Small intestine (tissue), 7 donors: Measurements from ENCODE around the gene PCDHGA3. TPM values are rescaled to one million over a fixed set of nuclear protein-coding genes. Genes with fewer than 3 reads are reported as not detected.
"Not testable (repeated sequence)": the region's sequence is repeated elsewhere in the genome, so short reads cannot be mapped to it uniquely, and the experiment has no call there.

Source experiments
- DNase-seq, 2 donors: peaks; one replicate each; pipeline versions ENCODE4 v3.0.0 to v3.0.0-alpha.2; 2013
- FAIRE-seq: peaks from 2 replicates; lab custom pipeline; 2012; peaks lifted over from hg19 to GRCh38; lab: Jason Lieb, UNC
- H3K27ac ChIP-seq, 3 donors: one replicate each; pipeline ENCODE4 v1.5.1; 2013; ENCODE audit warnings: low read length in 2 of 3, mild to moderate bottlenecking in 2 of 3, control low read depth in 1 of 3, inconsistent platforms in 1 of 3, low read depth in 1 of 3, moderate library complexity in 1 of 3
- H3K27me3 ChIP-seq, 3 donors: one replicate each; pipeline ENCODE4 v1.6.1; 2013; ENCODE audit warnings: low read length in 3 of 3, inconsistent platforms in 1 of 3; ENCODE audit not compliant: control insufficient read depth in 3 of 3, insufficient read depth in 3 of 3
- H3K36me3 ChIP-seq, 3 donors: one replicate each; pipeline ENCODE4 v1.6.1; 2013; ENCODE audit warnings: low read length in 3 of 3, inconsistent platforms in 1 of 3, low read depth in 1 of 3, mild to moderate bottlenecking in 1 of 3, moderate library complexity in 1 of 3; ENCODE audit not compliant: control insufficient read depth in 3 of 3, insufficient read depth in 2 of 3
- H3K4me1 ChIP-seq, 3 donors: one replicate each; pipeline ENCODE4 v1.6.1; 2013; ENCODE audit warnings: low read length in 2 of 3, inconsistent platforms in 1 of 3, low read depth in 1 of 3, mild to moderate bottlenecking in 1 of 3, moderate library complexity in 1 of 3; ENCODE audit not compliant: control insufficient read depth in 3 of 3, insufficient read depth in 2 of 3
- H3K4me3 ChIP-seq, 3 donors: one replicate each; pipeline ENCODE4 v1.5.1; 2013; ENCODE audit warnings: low read length in 3 of 3, control low read depth in 1 of 3, inconsistent platforms in 1 of 3, low read depth in 1 of 3, mild to moderate bottlenecking in 1 of 3, moderate library complexity in 1 of 3
- H3K9me3 ChIP-seq, 2 donors: one replicate each; pipeline ENCODE4 v1.6.1; 2013; ENCODE audit warnings: low read depth in 1 of 2, low read length in 1 of 2; ENCODE audit not compliant: control insufficient read depth in 2 of 2, insufficient read depth in 1 of 2
- WGBS, 3 donors: extraction: QIAGEN DNeasy Blood & Tissue Kit; methylation state at CpG; one replicate each; pipeline ENCODE4 v1.1.7; 2013; 5-methylcytosine and 5-hydroxymethylcytosine counted together
- polyA plus RNA-seq, 4 donors: library from polyadenylated mRNA; stranded (reverse) in 3 of 4; unstranded in 1 of 4; fragments of 200-250 nt in 3 of 4; fragments of 120-200 nt in 1 of 4; gene quantifications; one replicate each; pipeline versions ENCODE4 v1.2.1 to v1.2.3, GENCODE V29; 2013
- donor health status: healthy with polysubstance abuse.
- donor health status: control.
- donor health status: control.
- donor health status: Bipolar disorder and iron deficiency.
- donor health status: healthy.

PCDHGA3 gene
- polyA plus RNA-seq, 4 donors = 0.24 to 0.49 TPM; not detected in 2

GRCh38 chr5:141320225-141321169 is 23.1 kb upstream of the PCDHGA3 start, which contains the start of gene TAF7:
TSS of gene TAF7 (minus strand) at chr5:141320784. CDS start at chr5:141320044, 740 bp downstream.
- peaks cover 0 to 3% (median 2%) of the 10 kb centered on the region in 3 donors for H3K4me1 ChIP-seq
- peaks cover 7 to 45% of the 10 kb centered on the region in 2 donors for H3K9me3 ChIP-seq
- peaks cover 2 to 15% (median 10%) of the 10 kb centered on the region in 3 donors for H3K36me3 ChIP-seq
- peak within 1 kb of the TSS; percentile 61 to 88 (median 69) for H3K4me3 ChIP-seq
- WGBS, 3 donors = 1% methylated on average over 67 of the region's 67 CpGs
- no peak for FAIRE-seq
- DNase-seq = peak; percentile 91 to 97
- no peaks in the 10 kb centered on the region for H3K27me3 ChIP-seq
- peak within 1 kb of the TSS; percentile 89 to 98 (median 97) for H3K27ac ChIP-seq

- no peak for FAIRE-seq
Observed at GRCh38 chr5:141322261-141322660, 21.4 kb upstream of the PCDHGA3 start.

GRCh38 chr5:141326088-141326854 is 17.4 kb upstream of the PCDHGA3 start:
- Histone ChIP-seq H3K27ac (peak overlapping the region in 1 of 3 donors; percentile 6), H3K4me3 (peak overlapping the region; percentile 9 to 17 (median 9)), H3K4me1 (no peaks in the 10 kb centered on the region), H3K9me3 (peaks cover 0 to 37% of the 10 kb centered on the region in 2 donors), H3K36me3 (no peaks in the 10 kb centered on the region), H3K27me3 (peaks cover 0 to 17% (median 12%) of the 10 kb centered on the region in 3 donors)
- 13 to 23% (median 19%) methylated on average over 27 of the region's 27 CpGs for WGBS, 3 donors
- FAIRE-seq (no peak), DNase-seq (peak; percentile 35 to 52)

More at GRCh38 chr5:141322261-141322660, 21.4 kb upstream of the PCDHGA3 start:
- H3K27me3 ChIP-seq = peaks cover 0 to 3% (median 0%) of the 10 kb centered on the region in 3 donors
- no peak overlapping the region for H3K4me3 ChIP-seq
- peaks cover 0 to 3% (median 2%) of the 10 kb centered on the region in 3 donors for H3K4me1 ChIP-seq
- WGBS, 3 donors = 74 to 83% (median 81%) methylated on average over 3 of the region's 3 CpGs
- no peak for DNase-seq
- H3K9me3 ChIP-seq = peaks cover 7 to 42% of the 10 kb centered on the region in 2 donors
- H3K27ac ChIP-seq = no peak overlapping the region
- H3K36me3 ChIP-seq = peaks cover 2 to 15% (median 2%) of the 10 kb centered on the region in 3 donors

DNA sequence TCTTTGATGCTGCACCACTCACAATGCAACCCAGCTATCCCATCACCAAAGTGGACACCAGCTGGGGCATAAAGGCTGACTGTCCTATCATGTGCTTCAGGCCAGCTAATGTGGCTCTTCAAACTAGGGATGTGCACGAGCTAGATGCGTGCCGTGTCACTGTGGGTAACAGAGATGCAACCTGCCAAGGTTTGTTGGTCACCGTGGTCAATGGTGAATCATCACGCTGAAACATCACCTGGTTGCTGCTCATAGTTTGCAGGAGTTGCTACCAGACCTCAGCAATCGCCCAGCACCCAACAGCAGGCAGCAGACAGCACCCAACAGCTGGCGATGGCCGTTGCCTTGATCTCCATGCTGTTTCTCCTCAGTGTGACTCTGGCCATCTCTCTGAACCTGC is 15.4 kb upstream of the PCDHGA3 start:
- peaks cover 0 to 46% of the 10 kb centered on the region in 2 donors for H3K9me3 ChIP-seq
- H3K4me3 ChIP-seq = no peak overlapping the region
- WGBS, 3 donors = 64 to 85% (median 81%) methylated on average over 8 of the region's 8 CpGs
- H3K4me1 ChIP-seq = no peaks in the 10 kb centered on the region
- H3K27ac ChIP-seq = no peak overlapping the region
- H3K36me3 ChIP-seq = no peaks in the 10 kb centered on the region
- FAIRE-seq (no peak), DNase-seq (no peak)
- H3K27me3 ChIP-seq = peaks cover 0 to 19% (median 15%) of the 10 kb centered on the region in 3 donors

DNA sequence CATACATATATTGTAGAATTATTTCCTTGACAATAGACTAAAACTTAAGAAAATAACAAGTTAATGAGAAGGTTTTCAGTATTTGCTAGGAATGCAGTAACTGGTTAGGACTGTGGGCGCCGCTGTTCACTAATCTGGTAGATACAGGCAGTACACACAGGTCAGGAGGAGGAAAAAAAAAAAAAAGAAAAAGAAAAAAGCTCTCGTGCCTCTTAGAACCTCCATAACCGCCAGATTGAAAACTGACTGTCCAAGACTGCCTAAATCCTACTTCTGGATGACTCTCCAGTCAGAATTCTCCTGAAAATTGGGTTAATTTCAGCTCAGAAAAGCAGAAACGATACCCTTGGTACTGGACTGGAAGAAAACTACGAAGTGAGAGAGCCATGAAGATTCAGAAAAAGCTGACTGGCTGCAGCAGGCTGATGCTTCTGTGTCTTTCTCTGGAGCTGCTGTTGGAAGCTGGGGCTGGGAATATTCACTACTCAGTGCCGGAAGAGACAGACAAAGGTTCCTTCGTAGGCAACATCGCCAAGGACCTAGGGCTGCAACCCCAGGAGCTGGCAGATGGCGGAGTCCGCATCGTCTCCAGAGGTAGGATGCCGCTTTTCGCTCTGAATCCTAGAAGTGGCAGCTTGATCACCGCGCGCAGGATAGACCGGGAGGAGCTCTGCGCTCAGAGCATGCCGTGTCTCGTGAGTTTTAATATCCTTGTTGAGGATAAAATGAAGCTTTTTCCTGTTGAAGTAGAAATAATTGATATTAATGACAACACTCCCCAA is 13.1 kb upstream of the PCDHGA3 start, which contains the start of gene PCDHGA1:
Gene PCDHGA1 (plus strand): TSS at position 216 of the 782 bp plus-strand sequence.
- Histone ChIP-seq H3K4me3 (no peak within 1 kb of the TSS), H3K27ac (no peak within 1 kb of the TSS), H3K9me3 (peaks cover 2 to 46% of the 10 kb centered on the region in 2 donors), H3K36me3 (no peaks in the 10 kb centered on the region), H3K4me1 (no peaks in the 10 kb centered on the region), H3K27me3 (peaks cover 0 to 19% (median 17%) of the 10 kb centered on the region in 3 donors)
- 28 to 40% (median 39%) methylated on average over 21 of the region's 21 CpGs for WGBS, 3 donors
- DNase-seq (no peak), FAIRE-seq (no peak)

GRCh38 chr5:141332571-141332970 is 11.1 kb upstream of the PCDHGA3 start:
- not testable (repeated sequence) for H3K4me3 ChIP-seq, H3K27ac ChIP-seq, H3K4me1 ChIP-seq, H3K36me3 ChIP-seq, FAIRE-seq, DNase-seq
- WGBS, 3 donors = 48 to 66% (median 62%) methylated on average over 26 to 39 of the region's 39 CpGs
- Histone ChIP-seq H3K9me3 (peaks cover 2 to 35% of the 10 kb centered on the region in 2 donors), H3K27me3 (peaks cover 0 to 17% (median 16%) of the 10 kb centered on the region in 3 donors)

- Histone ChIP-seq H3K9me3 (peaks cover 4 to 28% of the 10 kb centered on the region in 2 donors), H3K4me3 (peak within 1 kb of the TSS in 1 of 3 donors; percentile 16), H3K27ac (no peak within 1 kb of the TSS), H3K4me1 (no peaks in the 10 kb centered on the region), H3K36me3 (no peaks in the 10 kb centered on the region), H3K27me3 (peaks cover 0 to 9% (median 7%) of the 10 kb centered on the region in 3 donors)
- DNase-seq = peak in 1 of 2 donors; percentile 24
- FAIRE-seq = no peak
- 15 to 28% (median 26%) methylated on average over 27 of the region's 27 CpGs for WGBS, 3 donors
Observed at GRCh38 chr5:141338538-141339306, 4.9 kb upstream of the PCDHGA3 start, which contains the start of gene PCDHGA2. TSS of gene PCDHGA2 (plus strand) at chr5:141338760.
